HG02943 (cell line): ENCODE results near the gene SHISA5.
"Not testable (repeated sequence)": the region's sequence is repeated elsewhere in the genome, so short reads cannot be mapped to it uniquely, and the experiment has no call there.

Source experiments
- ATAC-seq: cut with Tn5 transposase; IDR thresholded peaks from one replicate; pipeline ENCODE4 v1.9.1; 2021; ENCODE audit warnings: mild to moderate bottlenecking, low read depth, moderate library complexity; ENCODE audit not compliant: unreplicated experiment

The SHISA5 gene

DNA sequence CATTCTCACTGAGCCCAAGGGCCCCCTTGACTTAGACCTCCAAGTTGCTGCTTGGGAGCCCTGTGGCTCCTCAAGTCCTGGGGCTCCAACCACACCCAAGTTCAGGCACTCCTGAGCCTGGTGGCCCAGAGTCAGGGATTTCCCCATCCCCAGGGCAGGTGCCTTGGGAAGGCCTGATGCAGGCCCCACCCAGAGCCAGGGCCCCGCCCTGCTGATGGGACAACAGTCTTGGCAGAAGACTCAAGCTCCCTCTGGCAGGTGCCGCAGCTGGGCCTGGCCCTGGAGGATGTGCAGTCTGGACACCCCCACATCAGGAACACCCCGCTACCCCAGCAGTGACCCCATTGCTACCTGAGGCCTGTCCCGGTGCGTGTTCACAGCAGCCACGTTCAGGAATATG is 17.7 kb upstream of the SHISA5 start:
- no peak for ATAC-seq

- ATAC-seq, result no peak
Measured at GRCh38 chr3:48519277-48519643, 15.3 kb upstream of the SHISA5 start.

DNA sequence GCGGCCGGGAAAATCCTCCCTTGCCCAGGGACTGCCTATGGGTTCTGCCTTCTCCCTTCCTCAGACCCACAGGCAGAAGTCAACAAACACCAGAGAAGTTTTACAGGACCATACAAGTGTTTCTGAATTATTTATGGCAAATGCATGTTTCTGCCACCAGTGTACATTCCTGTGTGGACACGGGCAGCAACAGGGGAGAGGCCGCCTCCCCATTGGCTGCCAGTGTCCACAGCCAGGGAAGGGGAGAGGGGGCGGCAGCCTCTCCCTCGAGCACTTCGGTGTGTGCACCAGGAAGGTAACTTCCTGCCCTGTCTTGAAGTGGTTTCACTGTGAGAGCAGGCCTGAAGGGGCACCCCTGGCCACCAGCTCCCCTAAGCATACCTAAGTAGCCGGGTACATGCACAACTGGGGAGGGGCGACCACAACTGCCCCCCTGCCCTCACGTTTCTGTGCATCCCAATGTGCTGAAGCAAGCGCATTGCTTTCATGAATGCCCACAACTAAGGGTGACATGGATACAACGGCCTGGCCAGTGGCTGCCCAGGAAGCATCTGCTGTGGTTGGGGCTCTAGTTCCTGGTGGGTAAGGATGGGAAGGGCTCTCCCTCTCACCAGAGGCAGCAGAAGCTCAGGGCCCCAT is 14.8 kb upstream of the SHISA5 start:
- ATAC-seq, result no peak

- ATAC-seq, result no peak
Measured at GRCh38 chr3:48518069-48518468, 14.1 kb upstream of the SHISA5 start.

- no peak for ATAC-seq
Measured at GRCh38 chr3:48516571-48516970, 12.6 kb upstream of the SHISA5 start.

DNA sequence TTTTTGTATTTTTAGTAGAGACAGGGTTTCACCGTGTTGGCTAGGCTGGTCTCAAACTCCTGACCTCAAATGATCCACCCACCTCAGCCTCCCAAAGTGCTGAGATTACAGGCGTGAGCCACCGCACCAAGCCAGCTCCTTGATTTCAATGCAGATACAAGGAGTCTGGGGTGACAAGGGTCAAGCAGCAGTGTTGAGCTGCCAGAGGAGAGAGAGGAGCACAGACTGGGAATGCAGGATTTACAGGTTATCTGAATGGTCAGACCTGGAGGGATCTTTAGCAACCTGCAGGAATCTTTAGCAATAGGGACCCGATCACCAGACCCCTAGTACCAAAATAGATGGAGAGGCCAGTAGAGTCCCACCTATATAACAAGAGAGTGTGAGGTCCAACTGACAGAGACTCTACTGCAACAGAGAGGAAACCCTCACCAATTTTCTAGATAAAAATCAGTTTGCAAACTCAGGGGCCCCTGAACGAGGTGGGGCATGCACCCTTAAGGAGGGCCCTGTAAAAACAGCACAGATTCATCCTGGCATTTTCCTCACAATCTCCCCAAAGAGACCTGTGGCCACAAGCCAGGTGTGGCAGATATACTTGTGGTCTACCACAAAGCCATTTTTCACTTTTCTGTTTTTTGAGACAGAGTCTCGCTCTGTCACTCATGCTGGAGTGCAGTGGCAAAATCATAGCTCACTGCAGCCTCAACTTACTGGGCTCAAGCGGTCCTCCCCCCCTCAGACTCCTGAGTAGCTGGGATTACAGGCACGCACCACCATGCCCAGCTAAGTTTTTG is 10.7 kb upstream of the SHISA5 start:
- ATAC-seq, result no peak

DNA sequence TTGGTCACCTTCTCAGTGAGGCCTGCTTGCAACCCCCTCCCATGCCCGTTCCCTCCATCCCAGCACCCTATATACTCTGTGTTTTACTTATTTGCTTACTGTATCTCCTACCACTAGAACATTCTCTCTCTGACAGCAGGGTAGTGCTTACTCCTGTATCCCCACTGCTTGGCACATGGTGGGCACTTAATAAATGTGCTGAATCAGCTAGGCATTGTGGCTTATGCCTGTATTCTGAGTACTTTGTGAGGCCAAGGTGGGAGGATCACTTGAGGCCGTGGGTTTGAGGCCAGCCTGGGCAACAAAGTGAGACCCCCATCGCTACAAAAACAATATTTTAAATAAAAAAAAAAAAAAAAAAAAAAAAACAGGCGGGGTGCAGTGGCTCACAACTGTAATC is 7.6 kb upstream of the SHISA5 start:
- no peak for ATAC-seq

DNA sequence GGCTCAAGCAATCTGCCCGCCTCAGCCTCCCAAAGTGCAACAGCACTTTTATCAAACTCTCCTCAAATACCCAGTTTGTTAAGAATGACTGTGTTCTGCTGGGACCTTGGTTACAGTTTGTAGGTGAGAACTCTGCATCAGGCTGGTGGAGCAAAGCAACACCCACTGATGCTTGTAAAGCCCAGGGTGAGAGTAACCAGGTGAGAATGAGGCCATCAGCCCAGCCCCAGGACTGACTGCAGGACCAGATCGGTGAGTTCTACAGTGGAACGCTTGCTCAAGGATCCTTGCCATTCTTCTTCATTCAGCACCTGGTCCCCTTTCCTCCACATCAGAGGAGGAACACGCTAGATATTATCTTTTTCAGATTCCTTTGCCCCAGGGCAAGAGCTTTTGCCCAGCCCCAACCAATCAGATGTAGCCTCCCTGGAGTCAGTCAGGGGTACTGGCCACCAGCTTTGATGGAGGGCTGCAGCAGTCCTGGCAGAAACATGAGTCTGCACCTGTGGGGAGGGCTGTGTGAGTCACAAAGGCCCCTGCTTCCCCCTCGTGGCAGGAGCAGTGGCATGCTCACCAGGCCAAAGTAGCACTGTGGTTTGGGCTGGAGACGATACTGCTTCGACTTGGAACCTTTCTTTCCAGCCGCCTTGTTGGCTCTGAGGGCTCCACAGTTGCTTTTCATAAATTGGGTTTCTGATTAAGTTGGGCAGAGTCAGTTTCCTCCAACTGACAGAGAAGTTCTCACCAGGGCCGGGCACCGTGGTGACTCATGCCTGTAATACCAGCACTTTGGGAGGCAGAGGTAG is 3.5 kb upstream of the SHISA5 start:
- no peak for ATAC-seq

- no peak for ATAC-seq
Measured at GRCh38 chr3:48505968-48506504, 2.1 kb upstream of the SHISA5 start.

DNA sequence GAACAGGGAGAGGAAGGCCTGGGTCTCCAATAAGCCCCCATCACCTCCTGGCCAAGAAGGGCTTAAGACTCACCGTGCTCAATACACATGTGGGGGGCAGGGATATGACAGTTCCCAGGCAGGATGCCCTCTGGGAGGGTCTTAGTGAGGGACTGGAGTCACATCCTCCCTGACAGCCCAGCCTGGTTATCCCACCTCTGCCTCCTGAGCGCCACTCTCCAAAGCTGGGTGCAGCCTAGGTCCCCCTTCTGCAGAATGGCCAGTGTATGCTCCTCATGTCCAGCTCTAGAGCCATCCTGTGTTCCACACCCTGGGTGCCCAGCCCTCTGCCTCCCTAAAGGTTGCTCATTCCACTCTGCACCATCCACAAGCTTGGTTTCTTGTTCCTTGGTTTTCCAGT is 1.2 kb upstream of the SHISA5 start:
- no peak for ATAC-seq

- ATAC-seq, result no peak
Measured at GRCh38 chr3:48503401-48504050, 448 bp downstream of the SHISA5 start.

GRCh38 chr3:48502728-48503168 is 1.2 kb downstream of the SHISA5 start:
- no peak for ATAC-seq

DNA sequence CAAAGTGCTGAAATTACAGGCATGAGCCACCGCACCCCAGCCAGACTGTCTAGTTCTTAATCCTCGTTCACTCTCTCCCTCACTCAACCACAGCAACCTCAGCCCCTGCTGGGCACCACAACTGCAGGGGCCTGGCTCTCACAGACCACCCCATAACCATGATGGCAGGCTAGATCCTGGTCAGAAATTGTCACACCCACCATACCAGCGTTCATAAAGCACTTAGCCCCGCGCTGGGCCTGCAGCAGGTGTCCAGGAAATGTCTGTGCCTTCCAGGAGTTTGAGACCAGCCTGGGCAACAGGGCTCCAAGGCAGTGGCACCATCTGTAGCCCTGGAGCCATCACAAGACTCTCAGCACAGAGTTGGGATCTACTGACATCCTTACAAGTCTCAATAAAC is 1.9 kb downstream of the SHISA5 start:
- no peak for ATAC-seq

DNA sequence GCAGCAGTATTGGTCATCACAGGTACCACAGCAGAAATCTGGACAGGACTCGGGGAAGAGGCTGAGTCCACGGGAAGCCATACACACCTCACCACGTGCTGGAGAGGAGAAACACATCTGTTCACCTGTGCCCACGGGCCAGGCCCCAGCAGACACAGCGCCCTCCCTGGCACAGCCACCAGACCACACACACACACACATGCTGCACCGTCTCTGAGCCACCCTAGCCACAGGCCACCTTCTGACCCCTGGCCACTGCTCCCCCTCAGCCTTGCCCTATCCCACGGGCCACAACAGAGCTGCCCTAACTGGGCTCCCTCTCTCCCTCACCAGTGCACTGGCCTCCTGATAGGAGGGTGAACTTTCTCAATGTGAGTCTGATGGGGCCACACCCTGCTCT is 2.8 kb downstream of the SHISA5 start:
- no peak for ATAC-seq

DNA sequence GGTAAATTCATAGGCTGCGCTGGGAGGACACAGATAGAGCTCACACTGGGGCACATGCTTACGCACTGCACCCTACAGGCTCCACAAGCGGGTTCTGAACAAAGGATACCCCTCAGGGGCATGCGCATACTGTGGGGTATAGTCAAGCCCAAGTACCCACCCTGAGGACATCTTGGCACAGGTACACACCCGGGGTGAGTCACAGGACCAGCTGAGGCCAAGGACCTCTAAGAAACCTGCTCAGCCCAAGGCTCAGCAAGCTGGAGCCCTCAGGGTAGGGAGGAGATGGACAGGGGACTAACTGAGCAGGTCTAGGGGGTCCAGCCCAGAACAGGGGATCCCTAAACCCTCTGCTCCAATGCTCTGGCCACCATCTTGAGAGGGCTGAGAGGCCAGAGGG is 3.3 kb downstream of the SHISA5 start:
- ATAC-seq, result no peak

- ATAC-seq, result no peak
Measured at GRCh38 chr3:48493203-48493501, 10.8 kb downstream of the SHISA5 start.

DNA sequence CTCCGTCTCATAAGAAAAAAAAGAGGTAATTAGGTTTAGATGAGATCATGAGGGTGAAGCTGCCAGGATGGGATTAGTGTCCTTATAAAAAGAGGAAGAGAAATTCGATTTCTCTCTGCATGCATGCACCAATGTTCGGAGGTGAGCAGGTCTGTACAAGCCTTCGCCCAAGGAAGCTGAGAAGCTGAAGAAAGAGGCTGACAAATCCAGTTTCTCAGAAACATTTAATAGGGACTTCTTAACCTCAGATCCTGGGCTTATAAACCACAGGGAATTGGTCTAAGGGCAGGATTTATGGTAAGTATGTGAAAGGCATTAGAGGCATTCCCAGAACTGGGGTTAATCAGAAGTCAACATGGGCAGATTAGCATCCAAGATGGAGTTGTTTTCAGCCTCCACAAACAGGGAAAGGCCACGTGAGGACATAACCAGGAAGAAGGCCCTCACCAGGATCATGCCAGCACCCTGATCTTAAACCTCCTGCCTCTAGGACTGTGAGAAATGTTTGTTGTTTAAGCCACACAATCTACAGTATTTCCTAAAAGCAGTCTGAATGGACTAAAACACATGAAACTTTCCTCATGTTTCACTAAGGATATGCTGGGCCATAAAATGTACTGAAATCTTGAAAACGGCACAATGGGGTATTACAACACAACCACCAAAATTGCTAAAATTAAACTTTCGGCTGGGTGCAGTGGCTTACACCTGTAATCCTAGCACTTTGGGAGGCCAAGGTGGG is 11.3 kb downstream of the SHISA5 start:
- ATAC-seq, result no peak

- no peak for ATAC-seq
Measured at GRCh38 chr3:48486952-48487351, 17.0 kb downstream of the SHISA5 start.

DNA sequence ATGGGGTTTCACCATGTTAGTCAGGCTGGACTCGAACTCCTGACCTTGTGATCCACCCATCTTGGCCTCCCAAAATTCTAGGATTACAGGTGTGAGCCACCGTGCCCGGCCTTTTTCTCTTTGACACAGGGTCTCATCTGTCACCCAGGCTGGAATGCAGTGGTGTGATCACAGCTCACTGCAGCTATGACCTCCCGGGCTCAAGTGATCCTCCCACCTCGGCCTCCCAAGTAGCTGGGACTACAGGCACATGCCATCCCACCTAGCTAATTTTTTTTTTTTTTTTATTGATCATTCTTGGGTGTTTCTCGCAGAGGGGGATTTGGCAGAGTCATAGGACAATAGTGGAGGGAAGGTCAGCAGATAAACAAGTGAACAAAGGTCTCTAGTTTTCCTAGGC is 21.2 kb downstream of the SHISA5 start:
- not testable (repeated sequence) for ATAC-seq

GRCh38 chr3:48480891-48481290 is 23.1 kb downstream of the SHISA5 start:
- not testable (repeated sequence) for ATAC-seq
